Liver (tissue), 3 donors: ENCODE results near the gene DLK1.

ENCODE experiments used
- ATF3 ChIP-seq: IDR thresholded peaks from 2 replicates; pipeline ENCODE4 v1.6.1; 2016; ENCODE audit warnings: antibody characterized with exemption
- CTCF ChIP-seq: fragments of 150-350 bp; IDR thresholded peaks from 2 replicates; pipeline ENCODE4 v1.5.1; 2017; ENCODE audit warnings: improper control_type of control experiment, low read depth, low read length; ENCODE audit not compliant: missing input control
- GABPA ChIP-seq, 2 donors: IDR thresholded peaks in 1 of 2; conservative IDR thresholded peaks in 1 of 2; 2 replicates each; pipeline ENCODE4 v1.6.1; 2016; ENCODE audit warnings: antibody characterized with exemption in 2 of 2, mild to moderate bottlenecking in 1 of 2, moderate library complexity in 1 of 2
- MAX ChIP-seq: IDR thresholded peaks from 2 replicates; pipeline ENCODE4 v1.6.1; 2016; ENCODE audit warnings: antibody characterized with exemption
- RAD21 ChIP-seq, 2 donors: IDR thresholded peaks; 2 replicates each; pipeline ENCODE4 v1.6.1; 2016; ENCODE audit warnings: antibody characterized with exemption in 2 of 2, mild to moderate bottlenecking in 2 of 2
- donor health status: healthy.
- donor health status: healthy.

GRCh38 chr14:100688051-100688450 is 38.6 kb upstream of the DLK1 start:
- TF ChIP-seq CTCF (no peak), RAD21 (IDR thresholded peaks at IDR 0.05) (no peak), MAX (no peak), GABPA (IDR thresholded peaks at IDR 0.05 in 1 of 2, conservative IDR thresholded peaks at IDR 0.05 in 1 of 2) (no peak), ATF3 (no peak)
